ENCODE results near the gene LDLR. TPM values are rescaled to one million over a fixed set of nuclear protein-coding genes. Genes with fewer than 3 reads are reported as not detected.

Gene LDLR
- total and polyA plus RNA-seq, 11 donors = 4.3 to 45.9 (median 19.0) TPM

DNA sequence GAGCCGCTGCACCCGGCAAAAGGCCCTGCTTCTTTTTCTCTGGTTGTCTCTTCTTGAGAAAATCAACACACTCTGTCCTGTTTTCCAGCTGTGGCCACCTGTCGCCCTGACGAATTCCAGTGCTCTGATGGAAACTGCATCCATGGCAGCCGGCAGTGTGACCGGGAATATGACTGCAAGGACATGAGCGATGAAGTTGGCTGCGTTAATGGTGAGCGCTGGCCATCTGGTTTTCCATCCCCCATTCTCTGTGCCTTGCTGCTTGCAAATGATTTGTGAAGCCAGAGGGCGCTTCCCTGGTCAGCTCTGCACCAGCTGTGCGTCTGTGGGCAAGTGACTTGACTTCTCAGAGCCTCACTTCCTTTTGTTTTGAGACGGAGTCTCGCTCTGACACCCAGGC lies 17.2 kb downstream of the LDLR start:
- intact Hi-C loops (cut with DNase I) = no loop called here
- ATAC-seq (peak; percentile 58 to 83 (median 72)), DNase-seq (peak; percentile 56 to 88 (median 74))
- H3K9me3 ChIP-seq = no peaks in the 10 kb centered on the region
- H3K27me3 ChIP-seq = no peaks in the 10 kb centered on the region
- no peaks in the 10 kb centered on the region for H3K4me1 ChIP-seq
- H3K4me3 ChIP-seq = no peak overlapping the region
- 66 to 83% (median 75%) methylated on average over 13 of the region's 13 CpGs for WGBS, 4 donors
- no peak for TF ChIP-seq POLR2A (IDR thresholded peaks at IDR 0.05)
- TF ChIP-seq CTCF (IDR thresholded peaks at IDR 0.05) = peak in 2 of 12 donors; percentile 7 to 15
- peaks cover 2 to 100% (median 98%) of the 10 kb centered on the region in 9 donors for H3K36me3 ChIP-seq
- H3K27ac ChIP-seq = peak overlapping the region in 3 of 12 donors; percentile 10 to 43 (median 39)

DNA sequence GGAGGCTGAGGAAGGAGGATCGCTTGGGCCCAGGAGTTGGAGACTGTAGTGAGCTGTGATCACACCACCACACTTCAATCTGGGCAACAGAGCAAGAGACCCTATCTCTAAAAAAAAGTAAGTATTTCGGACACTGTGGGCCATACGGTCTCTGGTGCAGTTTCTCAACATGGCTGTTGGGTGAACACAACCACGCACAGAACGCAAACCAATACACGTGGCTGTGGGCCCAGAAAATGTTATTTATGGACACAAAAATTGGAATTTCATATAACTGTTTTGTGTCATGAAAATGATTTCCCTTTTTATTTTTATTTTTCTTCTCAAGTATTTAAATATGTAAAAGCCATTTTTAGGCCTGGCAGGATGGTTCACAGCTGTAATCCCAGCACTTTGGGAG lies 19.5 kb downstream of the LDLR start:
- no peaks in the 10 kb centered on the region for H3K27me3 ChIP-seq
- no peaks in the 10 kb centered on the region for H3K4me1 ChIP-seq
- no peaks in the 10 kb centered on the region for H3K9me3 ChIP-seq
- intact Hi-C loops (cut with DNase I) = no loop called here
- TF ChIP-seq CTCF (IDR thresholded peaks at IDR 0.05) = no peak
- TF ChIP-seq POLR2A (IDR thresholded peaks at IDR 0.05) = no peak
- WGBS, 4 donors = 92 to 95% (median 94%) methylated on average over 6 of the region's 6 CpGs
- H3K4me3 ChIP-seq = no peak overlapping the region
- no peak for ATAC-seq
- peaks cover 7 to 100% (median 96%) of the 10 kb centered on the region in 9 donors for H3K36me3 ChIP-seq
- no peak for DNase-seq
- no peak overlapping the region for H3K27ac ChIP-seq

GRCh38 chr19:11111117-11111770 lies 22.0 kb downstream of the LDLR start:
- Histone ChIP-seq H3K27me3 (no peaks in the 10 kb centered on the region), H3K4me3 (no peak overlapping the region), H3K36me3 (peaks cover 10 to 100% (median 97%) of the 10 kb centered on the region in 9 donors), H3K9me3 (no peaks in the 10 kb centered on the region), H3K4me1 (no peaks in the 10 kb centered on the region), H3K27ac (no peak overlapping the region)
- intact Hi-C loops (cut with DNase I) = loop anchor here in 1 of 10 donors (10.0 kb wide), 1 partner anchor 166 kb away; no protein-coding TSS in a partner anchor
- no peak for DNase-seq
- no peak for TF ChIP-seq POLR2A (IDR thresholded peaks at IDR 0.05)
- no peak for TF ChIP-seq CTCF (IDR thresholded peaks at IDR 0.05)
- ATAC-seq = no peak
- 91 to 95% (median 93%) methylated on average over 10 to 15 of the region's 15 CpGs for whole genome bisulfite sequencing, 4 donors

DNA sequence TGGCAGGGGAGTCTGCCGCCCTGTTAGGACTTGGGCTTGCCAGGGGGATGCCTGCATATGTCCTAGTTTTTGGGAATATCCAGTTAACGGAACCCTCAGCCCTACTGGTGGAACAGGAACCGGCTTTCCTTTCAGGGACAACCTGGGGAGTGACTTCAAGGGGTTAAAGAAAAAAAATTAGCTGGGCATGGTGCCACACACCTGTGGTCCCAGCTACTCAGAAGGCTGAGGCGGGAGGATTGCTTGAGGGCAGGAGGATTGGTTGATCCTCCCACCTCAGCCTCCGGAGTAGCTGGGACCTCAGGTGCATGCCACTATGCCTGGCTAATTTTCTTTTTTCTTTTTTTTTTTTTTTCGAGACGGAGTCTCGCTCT lies 22.5 kb downstream of the LDLR start:
- WGBS, 4 donors = 85 to 93% (median 91%) methylated on average over 8 of the region's 8 CpGs
- H3K4me1 ChIP-seq = no peaks in the 10 kb centered on the region
- no peak overlapping the region for H3K27ac ChIP-seq
- TF ChIP-seq CTCF (IDR thresholded peaks at IDR 0.05) (no peak), POLR2A (IDR thresholded peaks at IDR 0.05) (no peak)
- ATAC-seq = no peak
- no peaks in the 10 kb centered on the region for H3K9me3 ChIP-seq
- peaks cover 10 to 100% (median 97%) of the 10 kb centered on the region in 9 donors for H3K36me3 ChIP-seq
- no peaks in the 10 kb centered on the region for H3K27me3 ChIP-seq
- intact Hi-C loops (cut with DNase I) = loop anchor here in 1 of 10 donors (10.0 kb wide), 1 partner anchor 167 kb away; no protein-coding TSS in a partner anchor
- no peak overlapping the region for H3K4me3 ChIP-seq
- no peak for DNase-seq

Data from heart left ventricle (tissue), 16 donors.